Mesothelial cell of epicardium (in vitro differentiated cells): ENCODE results near the gene OTOL1. TPM values are rescaled to one million over a fixed set of nuclear protein-coding genes. Genes with fewer than 3 reads are reported as not detected.

Source experiments
- DNase-seq, 2 experiments: peaks; one replicate each; pipeline ENCODE4 v3.0.0; 2021; ENCODE audit warnings: low spot score in 2 of 2; ENCODE audit not compliant: unreplicated experiment in 2 of 2
- H3K27ac Mint-ChIP-seq: 2 replicates; pipeline ENCODE4 v1.8.0; 2021; ENCODE audit warnings: mixed read lengths
- H3K27me3 Mint-ChIP-seq: 2 replicates; pipeline ENCODE4 v1.8.0; 2021; ENCODE audit warnings: low read depth, mixed read lengths
- H3K36me3 Mint-ChIP-seq: 2 replicates; pipeline ENCODE4 v1.8.0; 2021; ENCODE audit warnings: mixed read lengths
- H3K4me1 Mint-ChIP-seq: 2 replicates; pipeline ENCODE4 v1.8.0; 2021; ENCODE audit warnings: mixed read lengths
- H3K4me3 Mint-ChIP-seq: 2 replicates; pipeline ENCODE4 v1.8.0; 2021; ENCODE audit warnings: mild to moderate bottlenecking, moderate library complexity, mixed read lengths
- H3K9me3 Mint-ChIP-seq: 2 replicates; pipeline ENCODE4 v1.8.0; 2021; ENCODE audit warnings: mixed read lengths
- CTCF ChIP-seq: fragments of 200-600 bp; sonication (generic); IDR thresholded peaks from one replicate; pipeline ENCODE4 v1.5.0; 2021; ENCODE audit warnings: antibody characterized with exemption; ENCODE audit not compliant: unreplicated experiment
- total RNA-seq: library from RNA; stranded (reverse); gene quantifications from 3 replicates; pipeline ENCODE4 v1.2.1, GENCODE V29; 2021

The OTOL1 gene
- total RNA-seq, 1 donor from 2014 or later: not detected

- TF ChIP-seq CTCF: no peak
- no peaks in the 10 kb centered on the region for H3K9me3 Mint-ChIP-seq
- H3K27me3 Mint-ChIP-seq: peaks cover 7% of the 10 kb centered on the region
- H3K27ac Mint-ChIP-seq: no peak overlapping the region
- no peaks in the 10 kb centered on the region for H3K4me1 Mint-ChIP-seq
- H3K36me3 Mint-ChIP-seq: no peaks in the 10 kb centered on the region
- no peak overlapping the region for H3K4me3 Mint-ChIP-seq
- no peak for DNase-seq
Measured at GRCh38 chr3:161510510-161511260, 14.1 kb downstream of the OTOL1 start.

GRCh38 chr3:161523916-161524315 is 27.3 kb downstream of the OTOL1 start:
- H3K4me1 Mint-ChIP-seq: no peaks in the 10 kb centered on the region
- no peak overlapping the region for H3K4me3 Mint-ChIP-seq
- no peak overlapping the region for H3K27ac Mint-ChIP-seq
- no peak for DNase-seq
- H3K27me3 Mint-ChIP-seq: peaks cover 12% of the 10 kb centered on the region
- TF ChIP-seq CTCF: no peak
- no peaks in the 10 kb centered on the region for H3K36me3 Mint-ChIP-seq
- H3K9me3 Mint-ChIP-seq: peaks cover 5% of the 10 kb centered on the region

DNA sequence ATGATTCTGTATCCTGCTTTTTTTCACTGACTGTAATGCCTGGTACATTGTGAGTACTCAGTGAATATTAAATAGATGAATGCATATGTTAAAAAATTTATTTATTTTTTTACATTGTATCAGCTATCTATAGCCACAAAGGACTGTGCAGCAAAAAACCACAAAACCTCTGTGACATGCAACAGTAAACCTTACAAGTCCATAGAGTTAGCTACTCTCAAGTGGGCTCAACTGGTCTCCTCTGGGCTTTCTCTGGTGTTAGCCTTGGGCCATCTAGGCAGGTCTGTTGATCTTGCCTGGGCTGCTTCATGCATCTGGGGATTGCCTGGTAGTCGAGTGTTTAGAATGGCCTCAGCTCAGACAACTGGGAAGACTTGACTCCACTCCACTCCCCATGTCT is 35.3 kb downstream of the OTOL1 start:
- no peaks in the 10 kb centered on the region for H3K9me3 Mint-ChIP-seq
- H3K4me3 Mint-ChIP-seq: no peak overlapping the region
- H3K27ac Mint-ChIP-seq: no peak overlapping the region
- H3K4me1 Mint-ChIP-seq: no peaks in the 10 kb centered on the region
- DNase-seq: no peak
- peaks cover 3% of the 10 kb centered on the region for H3K27me3 Mint-ChIP-seq
- TF ChIP-seq CTCF: no peak
- no peaks in the 10 kb centered on the region for H3K36me3 Mint-ChIP-seq

DNA sequence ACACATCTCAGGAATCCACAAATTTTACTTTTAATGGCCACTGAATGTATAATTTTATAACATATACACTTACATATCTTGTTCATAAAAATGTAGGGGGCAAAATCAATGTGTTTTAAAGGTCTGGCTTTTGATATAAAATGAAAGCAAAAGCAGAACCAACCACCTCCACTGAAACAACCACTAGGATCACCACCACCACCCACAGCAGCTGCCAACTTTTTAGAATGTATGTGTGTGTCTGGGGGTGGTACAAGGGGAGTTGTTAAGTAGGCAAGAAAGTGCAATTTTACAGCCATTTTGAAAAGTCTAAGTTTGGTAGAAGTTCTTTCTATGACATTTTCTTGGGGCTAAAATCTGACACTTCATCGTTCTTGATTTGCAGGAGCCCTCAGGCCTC is 44.0 kb downstream of the OTOL1 start:
- H3K27ac Mint-ChIP-seq: no peak overlapping the region
- no peaks in the 10 kb centered on the region for H3K36me3 Mint-ChIP-seq
- no peak for TF ChIP-seq CTCF
- H3K27me3 Mint-ChIP-seq: no peaks in the 10 kb centered on the region
- H3K4me1 Mint-ChIP-seq: no peaks in the 10 kb centered on the region
- DNase-seq: no peak
- no peak overlapping the region for H3K4me3 Mint-ChIP-seq
- H3K9me3 Mint-ChIP-seq: peaks cover 4% of the 10 kb centered on the region

- H3K9me3 Mint-ChIP-seq: peaks cover 5% of the 10 kb centered on the region
- no peak overlapping the region for H3K27ac Mint-ChIP-seq
- no peaks in the 10 kb centered on the region for H3K36me3 Mint-ChIP-seq
- TF ChIP-seq CTCF: no peak
- no peaks in the 10 kb centered on the region for H3K4me1 Mint-ChIP-seq
- DNase-seq: no peak
- H3K4me3 Mint-ChIP-seq: no peak overlapping the region
- H3K27me3 Mint-ChIP-seq: no peaks in the 10 kb centered on the region
Measured at GRCh38 chr3:161545824-161546223, 49.2 kb downstream of the OTOL1 start.
